Right lung (tissue), 5 donors: Measurements from ENCODE around the gene ENHO. TPM values are rescaled to one million over a fixed set of nuclear protein-coding genes. Genes with fewer than 3 reads are reported as not detected.
A peak's percentile ranks its signal among the peaks of the same experiment; 100 is the strongest.
"Not testable (repeated sequence)": the region's sequence is repeated elsewhere in the genome, so short reads cannot be mapped to it uniquely, and the experiment has no call there.

Experiments
- DNase-seq, 2 donors: peaks; one replicate each; pipeline ENCODE4 v3.0.0-alpha.2; 2013
- polyA plus RNA-seq, 5 donors: library from polyadenylated mRNA; unstranded; fragments of 120-200 nt; gene quantifications; one replicate each; pipeline versions ENCODE4 v1.2.1 to v1.2.3, GENCODE V29; 2013; ENCODE audit warnings: inconsistent platforms in 1 of 5, low replicate concordance in 1 of 5; ENCODE audit not compliant: insufficient read length in 5 of 5, insufficient read depth in 1 of 5

The ENHO gene
- polyA plus RNA-seq, 5 donors: 0.98 to 2.7 (median 1.1) TPM

GRCh38 chr9:34507966-34508365 lies 14.8 kb downstream of the ENHO start:
- no peak for DNase-seq

DNA sequence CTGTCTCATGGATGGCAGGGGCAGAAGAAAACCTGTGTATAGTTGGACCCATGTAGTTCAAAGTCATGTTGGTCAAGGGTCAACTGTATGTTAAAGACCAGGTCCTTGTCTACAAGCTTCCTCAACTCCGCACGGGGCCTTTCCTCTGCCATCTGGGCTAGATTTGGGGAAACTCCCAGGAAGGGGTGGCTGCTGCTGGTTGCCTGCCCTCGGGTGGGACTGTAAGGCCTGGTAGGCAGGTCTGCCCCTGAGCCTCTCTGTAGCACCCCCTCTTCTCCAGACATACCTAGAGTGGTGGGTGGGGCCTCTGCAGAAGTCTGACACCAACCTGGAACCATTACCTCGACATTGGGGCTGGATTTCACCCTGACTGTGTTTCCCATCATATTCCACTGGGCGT lies 15.2 kb downstream of the ENHO start:
- DNase-seq: no peak

DNA sequence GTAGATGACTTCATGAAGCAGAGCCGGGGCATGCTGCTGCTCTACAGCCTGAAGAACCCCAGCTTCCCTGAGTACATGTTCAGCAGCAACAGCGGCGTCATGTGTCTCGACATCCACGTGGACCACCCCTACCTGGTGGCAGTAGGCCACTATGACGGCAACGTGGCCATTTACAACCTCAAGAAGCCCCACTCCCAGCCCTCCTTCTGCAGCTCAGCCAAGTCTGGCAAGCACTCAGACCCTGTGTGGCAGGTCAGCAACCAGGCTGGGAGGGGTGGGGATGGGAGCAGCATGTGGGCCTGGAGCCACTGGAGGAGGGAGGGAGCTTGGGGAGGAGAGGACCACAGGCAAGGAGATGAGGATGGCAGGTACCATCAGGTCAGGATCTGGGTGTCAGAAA lies 16.2 kb downstream of the ENHO start:
- DNase-seq: no peak

DNA sequence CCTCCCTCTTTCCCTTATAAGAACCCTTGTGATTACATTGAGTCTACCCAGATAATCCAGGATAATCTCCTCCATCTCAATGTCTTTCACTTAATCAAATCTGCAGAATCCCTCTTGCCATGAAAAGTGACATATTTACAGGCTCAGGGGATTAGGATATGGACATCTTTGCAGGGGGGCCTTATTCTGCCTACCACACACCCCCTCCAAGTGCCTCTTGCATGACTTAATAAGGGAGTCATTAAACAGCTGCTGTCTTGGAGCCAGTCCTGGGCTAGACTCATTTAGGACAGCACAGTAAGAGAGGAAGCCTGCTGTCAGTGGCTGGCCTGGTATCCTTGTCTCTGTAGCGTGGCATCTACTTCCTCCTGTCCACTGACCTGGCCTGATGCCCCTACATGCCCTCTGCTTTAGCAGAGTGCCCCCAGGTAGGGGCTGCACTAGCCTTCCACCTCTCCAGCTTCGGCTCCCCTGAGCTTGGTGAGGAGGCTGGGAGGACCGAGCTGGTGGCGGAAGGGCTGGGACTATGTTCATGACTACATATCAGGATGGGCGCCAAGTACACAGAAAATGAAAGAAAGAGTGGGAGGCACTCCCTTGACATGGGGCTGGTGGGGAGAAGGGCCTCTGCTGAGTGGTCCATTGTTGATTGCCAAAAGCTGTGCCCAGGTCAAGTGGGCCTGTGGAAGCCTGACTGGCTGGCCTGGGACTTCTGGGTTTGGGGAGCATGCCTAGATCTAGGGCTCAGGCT lies 17.2 kb downstream of the ENHO start:
- no peak for DNase-seq

- DNase-seq: no peak
These were observed 19.4 kb downstream of the ENHO start for GRCh38 chr9:34503406-34503805.

DNA sequence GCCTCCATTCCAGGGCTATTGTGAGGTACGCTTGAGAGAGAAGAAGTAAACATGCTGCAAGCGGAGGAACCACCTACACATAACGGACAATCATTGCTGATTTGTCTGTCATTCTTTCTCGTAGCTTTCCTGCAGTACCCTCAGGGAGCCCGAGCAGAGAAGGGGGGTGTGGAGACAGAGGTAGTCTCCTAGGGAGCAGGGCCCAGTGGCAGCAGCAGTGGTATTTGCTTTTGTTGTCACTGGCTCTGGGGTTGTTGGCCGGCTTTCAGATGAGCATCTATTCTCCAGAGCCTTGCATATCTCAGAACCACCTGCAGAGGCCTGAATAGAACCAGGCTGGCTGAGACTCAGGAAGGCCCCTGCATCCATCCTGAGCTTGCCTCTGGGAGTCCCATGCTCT lies 19.9 kb downstream of the ENHO start:
- DNase-seq: no peak

- no peak for DNase-seq
These were observed 20.3 kb downstream of the ENHO start for GRCh38 chr9:34502471-34502870.

DNA sequence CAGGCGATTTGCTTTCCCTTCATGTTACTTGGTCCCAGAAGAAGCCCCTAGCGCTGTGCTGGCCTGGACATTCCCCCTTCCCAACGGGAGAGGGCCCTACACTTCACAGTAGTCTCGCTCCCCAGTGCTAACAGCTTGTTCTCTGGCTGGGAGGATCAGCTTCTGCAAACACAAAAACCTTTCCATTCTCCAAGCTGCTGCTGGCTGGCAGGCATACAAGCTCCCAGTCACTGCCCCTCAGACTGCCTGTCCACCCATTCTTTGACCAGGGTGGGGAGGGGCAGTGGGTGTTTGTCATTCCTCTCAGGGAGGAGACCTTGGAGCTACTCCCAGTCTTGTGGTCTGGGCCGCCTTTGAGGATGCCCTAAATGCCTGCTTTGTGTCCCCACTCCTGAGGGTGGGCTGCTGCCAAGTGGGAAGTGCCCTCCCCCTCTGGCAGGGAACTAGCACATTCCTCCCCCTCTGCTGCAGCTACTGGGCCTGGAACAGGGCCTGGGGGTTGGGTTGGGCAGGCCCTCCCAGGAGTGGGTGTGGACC lies 20.8 kb downstream of the ENHO start:
- peak; percentile 72 to 73 for DNase-seq

DNA sequence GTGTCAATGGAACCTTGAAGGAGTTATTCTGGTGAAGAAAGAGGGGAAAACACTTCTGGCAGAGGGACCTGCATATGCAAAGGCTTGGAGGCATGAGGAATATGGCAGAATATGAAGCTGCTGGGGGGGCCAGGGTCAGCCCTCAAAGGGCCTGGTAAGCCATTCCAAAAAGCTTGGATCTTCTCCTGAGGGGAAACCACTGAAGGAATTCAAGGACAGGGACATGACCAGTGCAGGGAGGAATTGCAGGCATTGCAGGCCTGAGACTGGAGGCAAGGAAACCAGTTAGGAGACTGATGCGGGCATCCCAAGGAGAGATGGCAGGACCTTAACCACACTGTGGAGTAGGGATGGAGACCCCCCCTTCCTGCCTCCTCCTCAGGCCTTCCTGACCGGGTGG lies 21.4 kb downstream of the ENHO start:
- no peak for DNase-seq

DNA sequence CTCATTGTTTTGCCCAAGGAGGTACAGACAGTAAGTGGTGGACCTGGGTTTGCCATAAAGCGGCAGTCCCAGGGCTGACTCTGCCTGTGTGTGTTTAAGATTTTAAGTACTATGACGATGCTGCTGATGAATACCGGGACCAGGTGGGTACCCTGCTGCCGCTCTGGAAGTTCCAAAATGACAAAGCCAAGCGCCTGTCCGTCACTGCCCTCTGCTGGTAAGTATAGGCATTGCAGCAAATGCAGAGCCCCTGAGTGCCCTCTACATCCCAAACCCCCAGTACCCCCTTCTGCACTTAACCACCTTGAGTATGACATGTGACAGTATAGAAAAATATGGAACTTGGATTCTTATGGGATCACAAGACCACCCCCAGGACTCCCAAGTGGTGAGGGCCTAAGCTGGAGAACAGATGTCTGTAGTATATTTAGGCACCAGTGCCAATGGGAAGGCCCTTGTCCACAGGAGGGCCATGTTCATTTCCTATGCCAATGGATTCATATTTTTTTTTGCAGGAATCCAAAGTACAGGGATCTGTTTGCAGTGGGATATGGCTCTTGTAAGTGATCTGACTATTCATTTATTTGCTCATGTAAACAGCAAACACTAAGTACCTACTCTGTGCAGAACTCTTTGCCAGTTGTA lies 22.0 kb downstream of the ENHO start:
- DNase-seq: peak in 1 of 2 donors; percentile 36

- DNase-seq: no peak
These were observed 23.7 kb downstream of the ENHO start for GRCh38 chr9:34499076-34499475.

- DNase-seq: no peak
These were observed 24.2 kb downstream of the ENHO start for GRCh38 chr9:34498553-34498952.

DNA sequence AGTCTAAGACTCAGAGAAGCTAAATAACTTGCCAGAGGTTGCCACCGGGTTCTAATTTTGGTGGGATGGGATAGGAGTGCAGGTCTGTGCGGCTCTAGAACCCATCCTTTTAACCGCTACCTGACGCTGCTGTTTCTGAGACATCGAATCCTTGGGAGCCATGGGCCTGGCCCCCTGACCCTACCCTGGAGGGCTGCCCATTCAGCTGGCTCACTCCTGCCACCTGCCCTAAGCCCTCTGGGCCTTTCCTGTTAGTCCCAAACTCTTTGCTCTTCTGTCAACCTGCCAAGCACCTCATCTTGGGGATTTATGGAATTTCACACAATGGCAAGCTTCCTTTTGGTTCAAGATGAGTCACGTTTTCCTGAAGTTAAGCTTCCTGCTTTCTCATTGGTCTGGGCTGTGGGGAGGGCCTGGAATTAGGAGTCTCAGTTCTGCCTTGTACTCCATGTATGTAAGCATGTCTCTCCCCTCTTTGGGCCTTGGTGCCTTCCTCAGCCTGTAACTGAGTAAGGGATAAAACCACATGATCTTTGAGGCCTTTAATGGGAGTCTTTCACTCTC lies 26.6 kb downstream of the ENHO start:
- no peak for DNase-seq

DNA sequence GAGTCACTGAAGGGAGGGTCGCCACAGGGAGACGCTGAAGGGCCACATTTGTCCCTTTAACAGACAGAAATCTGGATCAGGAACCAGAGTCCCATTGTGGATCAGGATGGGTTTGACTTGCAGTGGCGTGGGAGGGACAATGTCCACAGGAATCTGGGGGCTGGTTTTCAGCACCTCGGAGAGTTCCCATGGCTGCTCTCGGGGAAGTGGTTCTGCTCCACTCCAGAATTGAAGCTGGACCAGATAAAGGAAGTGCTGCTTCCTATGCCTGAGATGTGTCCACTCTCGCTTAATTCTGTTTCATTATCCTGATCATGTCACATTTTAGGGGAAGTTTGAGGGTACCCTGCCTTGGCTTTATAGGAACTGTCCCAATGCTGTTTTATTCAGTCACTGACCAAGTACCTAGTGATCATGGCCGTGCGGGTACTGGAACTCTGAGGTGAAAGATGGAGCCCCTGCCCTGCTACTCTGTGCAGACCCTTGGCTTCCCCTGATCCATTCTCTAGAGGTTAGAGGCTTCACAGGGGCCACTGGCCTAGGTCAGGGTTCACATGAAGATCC lies 28.7 kb downstream of the ENHO start:
- peak; percentile 31 to 45 for DNase-seq

DNA sequence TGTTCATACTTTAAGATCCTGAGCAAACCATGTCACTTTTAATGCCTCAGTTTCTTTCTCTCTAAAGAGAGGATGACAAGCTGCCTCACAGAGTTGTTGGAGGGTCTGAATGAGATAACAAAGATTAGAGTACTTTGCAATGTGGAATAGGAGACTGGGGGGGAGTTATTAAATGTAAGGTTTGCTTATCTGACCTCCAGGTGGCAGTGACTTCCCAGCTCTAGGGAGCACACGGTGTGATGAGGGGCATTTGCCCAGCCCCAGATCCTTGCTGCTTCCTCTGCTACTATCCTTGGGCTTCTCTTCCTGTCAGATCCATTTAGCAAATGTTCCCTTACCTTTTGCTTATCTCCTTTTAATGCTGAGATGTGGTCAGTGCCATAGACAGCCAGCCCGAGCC lies 30.7 kb downstream of the ENHO start:
- DNase-seq: no peak

- DNase-seq: no peak
These were observed 31.2 kb downstream of the ENHO start for GRCh38 chr9:34491596-34491995.

GRCh38 chr9:34490760-34491159 lies 32.0 kb downstream of the ENHO start:
- no peak for DNase-seq

DNA sequence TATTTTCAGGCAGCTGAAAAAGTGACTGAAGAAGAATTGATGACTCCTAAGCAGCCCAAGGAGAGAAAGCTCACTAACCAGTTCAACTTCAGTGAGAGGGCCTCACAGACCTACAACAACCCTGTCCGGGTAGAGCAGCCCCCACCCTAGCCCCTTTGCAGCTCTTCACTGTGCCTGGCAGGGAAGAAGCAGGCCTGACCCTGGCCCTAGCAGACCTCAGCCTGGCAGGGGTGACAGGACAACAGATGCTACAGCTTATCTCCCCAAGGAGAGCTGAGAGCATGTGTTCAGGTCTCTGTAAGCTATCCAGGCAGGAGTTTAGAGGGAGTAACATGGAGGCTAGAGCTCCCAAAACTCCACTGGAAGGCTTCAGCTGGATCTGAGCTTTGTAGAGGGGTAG lies 32.4 kb downstream of the ENHO start:
- DNase-seq: no peak

GRCh38 chr9:34486572-34486971 lies 36.2 kb downstream of the ENHO start:
- no peak for DNase-seq

- DNase-seq: no peak
These were observed 37.0 kb downstream of the ENHO start for GRCh38 chr9:34485822-34486221.

DNA sequence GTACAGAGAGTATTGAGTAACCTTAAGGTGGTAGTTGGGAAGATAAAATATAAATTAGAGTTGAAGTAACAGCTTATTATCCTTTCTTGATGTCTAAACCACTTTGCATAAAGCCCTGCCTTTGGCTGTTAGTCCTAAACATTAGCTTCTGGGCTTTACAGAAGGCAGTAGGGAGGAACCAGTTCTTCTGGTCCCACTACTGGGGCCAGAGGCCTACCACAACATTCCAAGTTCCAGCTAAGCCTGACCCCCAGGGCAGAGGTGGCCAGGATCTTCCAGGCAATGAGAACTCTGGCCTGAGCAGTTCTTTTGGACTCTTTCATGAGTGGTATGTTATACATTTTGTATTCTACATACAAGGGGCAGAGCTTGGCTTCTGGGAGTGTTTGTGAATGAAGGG lies 38.1 kb downstream of the ENHO start:
- no peak for DNase-seq

DNA sequence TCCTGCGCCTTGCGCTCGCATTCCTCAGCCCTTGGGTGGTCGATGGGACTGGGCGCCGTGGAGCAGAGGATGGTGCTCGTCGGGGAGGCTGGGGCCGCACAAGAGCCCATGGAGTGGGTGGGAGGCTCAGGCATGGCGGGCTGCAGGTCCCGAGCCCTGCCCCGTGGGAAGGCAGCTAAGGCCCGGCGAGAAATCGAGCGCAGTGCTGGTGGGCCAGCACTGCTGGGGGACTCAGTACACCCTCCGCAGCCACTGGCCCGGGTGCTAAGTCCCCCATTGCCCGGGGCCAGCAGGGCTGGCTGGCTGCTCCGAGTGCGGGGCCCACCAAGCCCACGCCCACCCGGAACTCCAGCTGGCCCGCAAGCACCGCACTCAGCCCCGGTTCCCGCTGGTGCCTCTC lies 40.0 kb downstream of the ENHO start:
- DNase-seq: not testable (repeated sequence)

GRCh38 chr9:34481620-34482019 lies 41.2 kb downstream of the ENHO start:
- not testable (repeated sequence) for DNase-seq
